ENCODE results near the gene PTGES3L. TPM values are rescaled to one million over a fixed set of nuclear protein-coding genes. Genes with fewer than 3 reads are reported as not detected.

PTGES3L gene
- total and polyA plus RNA-seq, 2 donors (not counting 1 experiment from before 2014, with no cell fraction given): 0.17 to 1.7 TPM

GRCh38 chr17:43020030-43020621, 40.2 kb upstream of the PTGES3L start:
- DNase-seq (ENCODE audit: low read depth in 2 of 2): no peak
- H3K9ac ChIP-seq (ENCODE audit: insufficient read depth, low read length): no peak overlapping the region
- no peaks in the 10 kb centered on the region for H3K9me3 ChIP-seq (ENCODE audit: control insufficient read depth, insufficient read depth, low read depth, low read length)
- peak overlapping the region in 2 of 4 experiments; percentile 17 to 74 for H3K4me3 ChIP-seq (replicated peaks in 1 of 4; ENCODE audit: control extremely low read depth in 1 of 4, insufficient read depth in 1 of 4, low read depth in 3 of 4, low read length in 4 of 4)
- no peaks in the 10 kb centered on the region for H3K27me3 ChIP-seq (ENCODE audit: control insufficient read depth, insufficient read depth, low read length)
- no peaks in the 10 kb centered on the region for H4K20me1 ChIP-seq (ENCODE audit: control insufficient read depth, extremely low read depth, insufficient read depth, low read length)
- no peak overlapping the region for H2AFZ ChIP-seq (ENCODE audit: low read length)
- H3K4me1 ChIP-seq (ENCODE audit: control insufficient read depth, extremely low read depth, insufficient read depth, low read length): peaks cover 17% of the 10 kb centered on the region
- H3K27ac ChIP-seq (ENCODE audit: insufficient read depth, low read length): peak overlapping the region; percentile 38
- H3K4me2 ChIP-seq (ENCODE audit: extremely low read depth, insufficient read depth, low read length): peak overlapping the region; percentile 62
- TF ChIP-seq EZH2 (IDR thresholded peaks at IDR 0.05; ENCODE audit: low read length, missing control alignments) (no peak), CTCF (conservative IDR thresholded peaks at IDR 0.05 in 1 of 2, IDR thresholded peaks at IDR 0.05 in 1 of 2; ENCODE audit: low read depth in 1 of 2, low read length in 2 of 2) (no peak)
- peaks cover 12% of the 10 kb centered on the region for H3K36me3 ChIP-seq (ENCODE audit: control insufficient read depth, insufficient read depth, low read length)
- peaks cover 33% of the 10 kb centered on the region for H3K79me2 ChIP-seq (ENCODE audit: control insufficient read depth, insufficient read depth, low read length)

GRCh38 chr17:43019418-43019817, 39.5 kb upstream of the PTGES3L start:
- H3K9ac ChIP-seq (ENCODE audit: insufficient read depth, low read length): no peak overlapping the region
- peaks cover 33% of the 10 kb centered on the region for H3K79me2 ChIP-seq (ENCODE audit: control insufficient read depth, insufficient read depth, low read length)
- H3K27me3 ChIP-seq (ENCODE audit: control insufficient read depth, insufficient read depth, low read length): no peaks in the 10 kb centered on the region
- no peaks in the 10 kb centered on the region for H4K20me1 ChIP-seq (ENCODE audit: control insufficient read depth, extremely low read depth, insufficient read depth, low read length)
- no peaks in the 10 kb centered on the region for H3K9me3 ChIP-seq (ENCODE audit: control insufficient read depth, insufficient read depth, low read depth, low read length)
- peak overlapping the region; percentile 62 for H3K4me2 ChIP-seq (ENCODE audit: extremely low read depth, insufficient read depth, low read length)
- H3K36me3 ChIP-seq (ENCODE audit: control insufficient read depth, insufficient read depth, low read length): peaks cover 12% of the 10 kb centered on the region
- no peak for TF ChIP-seq EZH2 (IDR thresholded peaks at IDR 0.05; ENCODE audit: low read length, missing control alignments)
- DNase-seq (ENCODE audit: low read depth in 2 of 2): peak in 1 of 2 donors; percentile 39
- no peak overlapping the region for H2AFZ ChIP-seq (ENCODE audit: low read length)
- H3K4me3 ChIP-seq (replicated peaks in 1 of 4; ENCODE audit: control extremely low read depth in 1 of 4, insufficient read depth in 1 of 4, low read depth in 3 of 4, low read length in 4 of 4): peak overlapping the region in 3 of 4 experiments; percentile 7 to 74 (median 8)
- H3K4me1 ChIP-seq (ENCODE audit: control insufficient read depth, extremely low read depth, insufficient read depth, low read length): peaks cover 13% of the 10 kb centered on the region
- H3K27ac ChIP-seq (ENCODE audit: insufficient read depth, low read length): no peak overlapping the region

- H3K27ac ChIP-seq (ENCODE audit: insufficient read depth, low read length): no peak overlapping the region
- peaks cover 12% of the 10 kb centered on the region for H3K36me3 ChIP-seq (ENCODE audit: control insufficient read depth, insufficient read depth, low read length)
- H3K4me2 ChIP-seq (ENCODE audit: extremely low read depth, insufficient read depth, low read length): no peak overlapping the region
Measured at GRCh38 chr17:43018932-43019331, 39.1 kb upstream of the PTGES3L start.

More at GRCh38 chr17:43018932-43019331, 39.1 kb upstream of the PTGES3L start:
- H3K27me3 ChIP-seq (ENCODE audit: control insufficient read depth, insufficient read depth, low read length): no peaks in the 10 kb centered on the region
- DNase-seq (ENCODE audit: low read depth in 2 of 2): peak in 1 of 2 donors; percentile 57
- H3K9ac ChIP-seq (ENCODE audit: insufficient read depth, low read length): no peak overlapping the region
- no peaks in the 10 kb centered on the region for H4K20me1 ChIP-seq (ENCODE audit: control insufficient read depth, extremely low read depth, insufficient read depth, low read length)
- H3K4me3 ChIP-seq (replicated peaks in 1 of 4; ENCODE audit: control extremely low read depth in 1 of 4, insufficient read depth in 1 of 4, low read depth in 3 of 4, low read length in 4 of 4): peak overlapping the region in 1 of 4 experiments; percentile 74
- H3K4me1 ChIP-seq (ENCODE audit: control insufficient read depth, extremely low read depth, insufficient read depth, low read length): peaks cover 13% of the 10 kb centered on the region
- H3K9me3 ChIP-seq (ENCODE audit: control insufficient read depth, insufficient read depth, low read depth, low read length): no peaks in the 10 kb centered on the region
- no peak overlapping the region for H2AFZ ChIP-seq (ENCODE audit: low read length)
- TF ChIP-seq EZH2 (IDR thresholded peaks at IDR 0.05; ENCODE audit: low read length, missing control alignments) (no peak), CTCF (conservative IDR thresholded peaks at IDR 0.05 in 1 of 2, IDR thresholded peaks at IDR 0.05 in 1 of 2; ENCODE audit: low read depth in 1 of 2, low read length in 2 of 2) (no peak)
- H3K79me2 ChIP-seq (ENCODE audit: control insufficient read depth, insufficient read depth, low read length): peaks cover 33% of the 10 kb centered on the region
